Measurements from ENCODE around the gene CHN1.
A peak's percentile ranks its signal among the peaks of the same experiment; 100 is the strongest.

The CHN1 gene

DNA sequence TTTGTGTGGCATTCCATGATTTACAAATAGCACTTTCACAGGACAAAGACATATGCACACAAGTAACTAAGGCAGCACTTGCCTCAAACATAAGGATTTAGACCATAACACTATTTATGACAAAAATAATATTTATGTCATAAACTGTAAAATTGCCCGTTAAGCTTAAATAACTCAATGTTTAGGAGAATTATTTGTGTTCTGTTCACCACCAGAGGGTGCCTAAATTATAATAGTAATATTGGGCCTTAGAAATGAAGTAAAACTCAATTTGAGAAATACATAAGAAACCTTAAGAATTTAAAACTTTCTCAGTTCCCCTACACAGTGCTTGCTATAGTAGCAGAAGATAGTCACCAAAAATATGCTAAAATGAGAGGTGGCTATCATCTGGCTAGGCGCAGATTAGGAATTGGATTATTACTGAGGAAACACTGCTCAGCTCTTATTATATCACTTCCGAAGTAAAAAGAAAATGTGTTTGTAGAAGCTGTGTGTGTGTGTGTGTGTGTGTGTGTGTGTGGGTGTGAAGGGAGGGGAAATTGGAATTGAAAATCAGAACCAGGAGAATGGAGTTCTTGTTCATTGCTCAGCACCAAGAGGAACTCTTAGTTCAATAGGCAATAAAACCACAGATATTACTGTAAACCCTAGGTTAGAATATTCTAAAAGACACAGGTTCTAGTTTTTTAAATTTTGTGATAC lies 4.9 kb upstream of the CHN1 start:
- no peak for DNase-seq

GRCh38 chr2:175008801-175009495 lies 3.8 kb upstream of the CHN1 start:
- DNase-seq, result no peak

DNA sequence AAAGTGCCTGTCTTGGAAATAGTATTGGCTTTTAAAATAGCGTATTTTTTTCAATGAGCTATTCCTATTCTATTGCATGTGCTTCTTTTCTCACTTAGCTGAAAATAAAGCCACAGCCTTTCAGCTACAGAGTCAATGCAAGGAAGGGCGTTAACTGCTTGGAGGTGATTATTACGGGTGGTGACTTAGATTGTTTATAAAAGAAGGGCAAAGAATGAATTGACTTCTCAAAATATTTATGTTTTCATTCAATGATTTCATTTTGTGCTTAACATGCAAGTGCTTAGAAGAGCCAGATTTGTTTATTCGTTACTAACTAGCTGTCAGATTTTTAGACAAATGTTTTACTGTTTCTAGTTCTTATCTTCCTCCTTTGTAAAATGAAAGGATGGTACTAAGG lies 2.8 kb upstream of the CHN1 start:
- no peak for DNase-seq

DNA sequence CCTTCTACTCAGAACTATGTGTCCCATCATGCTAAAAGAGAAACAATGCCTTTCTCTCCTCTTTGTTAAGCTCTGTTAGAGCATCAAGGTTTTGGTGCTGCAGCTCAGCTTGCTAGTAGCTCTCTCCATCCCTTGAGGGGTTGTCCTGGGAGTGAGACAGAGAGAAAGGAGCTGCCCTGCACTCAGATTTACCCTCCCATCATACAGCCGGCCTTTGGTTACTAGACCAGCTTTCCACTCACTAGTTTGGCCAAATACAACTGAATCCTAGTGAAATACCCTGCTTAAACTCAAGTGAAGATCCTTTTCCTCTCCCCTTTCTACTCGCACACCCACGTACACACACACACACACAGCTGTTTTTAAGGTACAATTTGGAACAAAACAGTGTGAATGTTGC lies 2.3 kb upstream of the CHN1 start:
- no peak for DNase-seq

GRCh38 chr2:175006281-175006680 lies 1.1 kb upstream of the CHN1 start:
- DNase-seq, result no peak

GRCh38 chr2:175005733-175006264 lies 618 bp upstream of the CHN1 start:
- DNase-seq, result peak in 1 of 2 donors; percentile 4

- no peak for DNase-seq
Measured at GRCh38 chr2:175004730-175004979, 526 bp downstream of the CHN1 start.

- no peak for DNase-seq
Measured at GRCh38 chr2:175003875-175004729, 1.1 kb downstream of the CHN1 start.

DNA sequence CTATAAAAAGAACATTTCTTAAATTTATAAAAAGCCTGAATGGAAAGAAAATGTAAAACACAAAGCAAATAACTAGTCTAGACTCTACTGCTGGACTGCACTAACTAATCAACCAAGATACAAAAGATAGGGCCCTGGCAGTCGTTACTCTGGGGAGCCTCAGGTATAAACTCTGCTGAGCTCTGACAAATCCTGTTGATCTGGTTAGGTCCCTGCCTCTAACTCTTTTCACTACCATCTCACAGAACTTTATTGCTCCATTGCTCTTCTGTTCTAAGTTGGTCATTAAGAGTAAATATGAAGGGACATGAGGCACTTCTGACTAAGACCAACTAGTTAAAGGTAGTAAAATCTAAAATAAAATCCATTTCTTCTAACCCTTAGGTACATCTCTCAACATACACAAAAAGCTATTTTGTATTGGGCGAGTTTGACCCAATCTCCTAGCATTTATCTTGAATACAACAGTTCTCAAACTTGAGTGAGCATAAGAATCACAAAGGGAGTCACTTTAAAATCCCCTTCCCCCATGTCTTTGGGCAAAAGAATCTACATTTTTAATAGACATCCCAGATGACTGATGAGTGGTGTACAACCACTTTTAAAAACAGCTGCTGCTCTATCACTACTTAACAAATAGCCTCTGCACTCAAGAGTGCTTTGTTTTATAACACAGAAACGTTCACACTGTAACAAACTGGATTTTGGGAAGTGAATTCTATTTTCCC lies 2.5 kb downstream of the CHN1 start:
- no peak for DNase-seq

DNA sequence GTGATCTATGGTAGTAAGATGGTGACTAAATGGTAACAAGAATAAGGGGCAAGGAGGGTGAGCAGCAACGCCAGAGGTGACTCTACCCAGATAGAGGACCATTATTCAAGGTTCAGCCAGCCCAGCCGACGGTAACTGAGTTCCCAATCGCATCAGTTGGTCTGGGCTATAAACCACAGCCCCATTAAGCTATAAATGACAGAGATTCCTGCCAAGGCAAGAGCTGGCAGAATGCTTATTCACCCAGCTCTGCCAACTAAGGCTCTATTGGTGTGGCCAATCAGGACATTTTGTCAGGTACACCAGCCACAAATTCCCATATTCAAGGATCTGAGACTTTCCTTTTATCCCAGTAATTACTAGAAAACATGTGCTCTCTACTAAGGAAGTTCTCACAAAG lies 3.6 kb downstream of the CHN1 start:
- no peak for DNase-seq

DNA sequence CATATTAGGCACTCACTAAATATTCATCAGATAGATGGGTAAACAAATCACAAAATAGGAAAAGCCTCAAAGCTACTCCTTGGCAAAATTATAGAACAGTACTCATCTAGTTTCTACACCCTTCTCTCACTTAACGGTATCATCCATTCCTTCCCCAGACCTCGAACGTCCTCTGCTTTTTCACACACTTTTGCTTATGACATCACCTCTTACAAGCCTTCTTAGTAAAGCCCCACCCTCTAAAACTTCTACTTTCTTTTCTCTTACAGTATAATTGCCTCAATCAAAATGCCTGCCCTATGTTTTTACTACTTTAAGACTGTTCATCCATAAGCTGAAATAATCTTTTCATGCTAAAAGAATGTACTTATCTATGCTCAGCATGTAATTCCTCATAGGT lies 8.1 kb downstream of the CHN1 start:
- DNase-seq, result no peak

GRCh38 chr2:174996622-174997021 lies 8.6 kb downstream of the CHN1 start:
- no peak for DNase-seq

DNA sequence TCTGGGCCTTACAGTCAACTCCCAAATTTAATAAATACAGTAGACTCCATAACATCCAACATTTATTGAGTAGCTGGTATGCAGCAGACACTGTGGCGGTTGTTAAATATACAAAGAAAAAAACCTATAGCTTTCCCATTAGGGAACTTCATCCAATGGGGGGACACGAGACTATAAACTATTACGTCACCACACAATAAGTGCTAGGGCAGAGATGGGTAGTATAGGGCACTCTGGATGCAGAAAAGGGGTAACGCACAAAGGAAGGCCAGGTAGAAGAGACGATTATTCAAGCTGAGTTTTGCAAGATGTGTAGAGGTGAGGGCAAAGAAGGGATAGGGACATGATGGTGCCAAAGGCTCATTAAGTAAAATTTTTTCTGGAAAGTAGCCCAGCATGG lies 10.8 kb downstream of the CHN1 start:
- DNase-seq, result no peak

- DNase-seq, result no peak
Measured at GRCh38 chr2:174992886-174993285, 12.3 kb downstream of the CHN1 start.

GRCh38 chr2:174985614-174986013 lies 19.6 kb downstream of the CHN1 start:
- no peak for DNase-seq

GRCh38 chr2:174984561-174984960 lies 20.6 kb downstream of the CHN1 start:
- DNase-seq, result no peak

DNA sequence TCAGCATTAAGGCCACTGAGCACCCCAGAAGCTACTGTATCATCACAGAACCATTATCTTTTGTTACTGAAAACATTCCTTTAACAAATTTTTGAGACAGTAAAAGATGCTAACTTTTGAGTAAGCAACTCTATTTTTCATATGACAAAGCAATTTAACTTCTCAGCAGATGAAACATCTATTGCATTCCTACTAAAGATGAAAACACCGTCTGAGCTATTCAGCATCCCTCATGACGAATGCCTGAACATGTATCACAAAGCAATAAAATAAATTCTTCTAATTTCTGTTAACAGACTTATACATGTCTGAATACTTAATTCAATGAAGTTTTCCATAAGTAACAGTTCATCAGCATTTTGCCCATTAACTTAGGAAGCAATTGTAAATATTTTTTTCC lies 23.9 kb downstream of the CHN1 start:
- no peak for DNase-seq

GRCh38 chr2:174979996-174980395 lies 25.2 kb downstream of the CHN1 start:
- DNase-seq, result no peak

GRCh38 chr2:174977364-174977763 lies 27.8 kb downstream of the CHN1 start:
- DNase-seq, result no peak

DNA sequence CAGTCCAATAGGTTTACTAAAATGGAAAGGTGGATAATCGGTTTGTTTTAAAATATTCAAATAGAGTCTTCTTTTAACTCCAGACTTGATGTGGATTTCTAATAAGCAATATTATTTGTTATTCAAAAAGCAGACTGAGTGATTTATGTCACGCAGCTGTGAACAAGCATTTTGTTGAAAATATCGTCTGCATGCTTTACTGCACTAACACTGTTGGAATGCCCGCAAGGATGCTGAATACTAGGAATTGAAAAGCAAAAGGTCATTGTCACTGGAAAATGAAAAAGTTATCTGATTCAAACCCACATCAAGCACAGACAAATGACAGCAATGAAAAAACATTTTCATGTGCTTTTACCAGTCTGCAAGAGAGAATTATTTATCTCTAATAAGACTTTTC lies 31.1 kb downstream of the CHN1 start:
- DNase-seq, result no peak

DNA sequence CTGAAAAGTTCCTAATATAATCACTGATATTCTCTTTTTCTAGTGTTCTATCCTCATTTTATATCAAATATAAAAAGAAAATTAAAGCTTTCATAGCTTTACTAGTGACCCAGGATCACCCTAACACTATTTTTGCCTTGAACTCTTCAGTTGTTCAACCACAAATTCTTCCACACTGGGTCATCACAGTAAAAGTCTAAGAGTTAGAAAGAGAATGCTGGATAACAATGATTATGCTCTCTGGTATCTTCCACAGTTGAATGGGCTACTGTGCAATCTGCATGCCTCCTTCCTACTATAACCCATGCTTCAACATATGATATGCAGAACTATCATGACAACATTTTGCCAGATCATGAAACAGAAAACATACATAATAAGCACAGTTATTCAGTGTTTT lies 32.3 kb downstream of the CHN1 start:
- DNase-seq, result no peak

DNA sequence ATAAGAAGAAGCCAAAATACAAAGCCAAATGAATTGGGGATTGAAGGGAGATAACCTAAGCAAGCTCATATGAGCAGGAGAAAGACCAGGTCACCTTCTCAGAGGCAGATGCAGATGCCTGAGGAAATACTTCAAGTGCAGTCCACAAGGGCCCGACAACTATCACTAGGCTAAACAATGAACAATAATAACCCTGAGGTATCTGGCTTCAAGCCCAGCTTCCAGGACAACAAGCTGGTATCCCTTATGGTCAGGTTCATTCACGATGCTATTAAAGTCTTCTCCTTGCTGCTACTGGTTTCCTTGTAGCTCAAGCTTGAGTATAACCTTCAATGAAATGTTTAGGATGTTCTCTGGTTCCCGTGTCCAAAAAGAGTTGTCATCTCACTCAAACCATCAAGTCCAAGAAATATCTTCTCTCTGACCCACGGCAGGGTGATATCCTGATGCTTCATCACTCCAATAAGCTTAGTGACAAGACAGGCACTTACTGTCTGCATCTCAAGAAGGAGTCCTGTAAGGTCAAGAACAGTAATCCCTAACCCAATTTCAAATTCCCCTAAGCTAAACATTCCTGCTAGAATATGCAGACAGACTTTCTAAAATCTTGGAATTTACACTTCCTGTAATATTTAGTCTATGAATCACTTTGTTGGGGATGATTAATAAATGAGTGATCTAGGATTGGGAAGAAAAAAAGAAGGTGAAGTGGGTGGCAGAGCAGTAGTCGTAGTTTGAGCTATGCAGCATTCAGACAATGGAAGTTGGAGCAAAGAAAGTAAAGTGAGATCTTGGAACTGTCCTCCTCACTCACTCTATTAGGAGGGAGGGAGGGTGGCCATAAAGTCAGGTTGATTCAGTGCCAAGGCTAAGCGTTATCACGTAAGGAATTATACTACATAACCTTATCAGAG lies 33.1 kb downstream of the CHN1 start:
- DNase-seq, result no peak

All from CD4-positive, alpha-beta T cell treated with Interleukin-4 for 1 hour (primary cell).